Hematopoietic multipotent progenitor cell treated with erythropoietin and hydrocortisone succinate and interleukin-3 and kit ligand, for 15 days (in vitro differentiated cells): ENCODE data around the gene PLXDC1.

ENCODE experiments used
- DNase-seq: peaks from one replicate; pipeline ENCODE4 v3.0.0-alpha.2; 2015; ENCODE audit warnings: low spot score

Gene PLXDC1

DNA sequence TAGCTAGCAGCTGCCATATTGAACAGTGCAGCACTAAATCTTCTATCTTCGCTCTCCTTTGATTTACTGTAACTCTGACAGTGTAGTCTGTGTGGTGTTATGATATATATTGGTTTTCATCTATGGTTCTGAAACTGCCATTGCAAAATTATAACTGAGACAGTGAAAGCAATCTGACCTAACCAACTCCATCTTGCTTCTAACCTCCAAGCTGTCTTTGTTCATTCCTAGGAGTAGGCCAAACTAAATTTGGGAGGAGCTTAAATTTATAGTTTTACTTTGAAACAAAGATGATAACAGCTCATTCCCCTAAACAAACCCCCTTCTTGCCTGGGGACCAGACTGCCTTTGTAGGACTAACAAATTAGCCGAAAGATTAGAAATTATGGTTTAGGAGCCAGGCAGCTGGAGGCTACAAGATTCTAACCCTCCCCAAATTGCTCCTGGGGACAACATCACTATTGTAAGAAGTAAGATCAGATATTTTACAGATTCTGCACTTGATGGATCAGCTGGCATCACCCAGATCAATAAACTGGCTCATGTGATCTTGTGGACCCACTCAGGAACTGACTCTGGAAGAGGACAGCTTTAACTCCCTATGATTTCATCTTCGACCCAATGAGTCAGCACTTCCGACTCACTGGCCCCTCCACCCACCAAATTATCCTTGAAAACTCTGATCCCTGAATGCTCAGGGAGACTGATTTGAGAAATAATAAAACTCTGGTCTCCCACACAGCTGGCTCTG is 137.2 kb downstream of the PLXDC1 start:
- no peak for DNase-seq
